ENCODE data around the gene ACTN4. TPM values are rescaled to one million over a fixed set of nuclear protein-coding genes. Genes with fewer than 3 reads are reported as not detected.
A peak's percentile ranks its signal among the peaks of the same experiment; 100 is the strongest.

Gene ACTN4
- total and polyA plus RNA-seq, 2 of the 4 experiments (the other 2 are of a cell fraction) = 541 to 659 TPM

- Histone ChIP-seq H2BK120ac (ENCODE audit: low read depth, low read length) (peak overlapping the region; percentile 62; the same call in 1 of the 2 replicates), H3K4me2 (ENCODE audit: low read depth, low read length) (peak overlapping the region; percentile 37), H2AK9ac (replicated peaks; ENCODE audit: low read depth, low read length, poor library complexity) (no peak overlapping the region), H3K36me3 (ENCODE audit: control insufficient read depth, insufficient read depth, low read length) (peaks cover 10% of the 10 kb centered on the region; the same call in 1 of the 2 replicates), H4K5ac (ENCODE audit: low read depth, low read length) (no peak overlapping the region), H3K4me1 (ENCODE audit: control insufficient read depth, insufficient read depth, low read length) (peaks cover 56% of the 10 kb centered on the region), H2BK20ac (ENCODE audit: low read depth, low read length) (peak overlapping the region; percentile 16; the same call in 1 of the 2 replicates), H4K91ac (ENCODE audit: insufficient read depth, low read depth, low read length) (no peak overlapping the region), H4K8ac (ENCODE audit: low read depth in 2 of 2, low read length in 2 of 2) (peak overlapping the region in 1 of 2 experiments; percentile 41; a peak in 1 of 4 replicates), H3K14ac (replicated peaks; ENCODE audit: low read depth, low read length) (peak overlapping the region; percentile 46; the same call in 1 of the 2 replicates), H3K9me1 (ENCODE audit: insufficient read depth, low read length) (peaks cover 26% of the 10 kb centered on the region), H2AFZ (replicated peaks; ENCODE audit: low read length, poor library complexity) (no peak overlapping the region), H3K23ac (ENCODE audit: low read depth, low read length) (peak overlapping the region; percentile 44; the same call in 1 of the 2 replicates), H3K27ac (ENCODE audit: insufficient read depth, low read length) (peak overlapping the region; percentile 78), H4K20me1 (ENCODE audit: insufficient read depth, low read length) (peaks cover 71% of the 10 kb centered on the region), H3K56ac (ENCODE audit: extremely low read depth, insufficient read depth, low read length) (peak overlapping the region; percentile 13; the same call in 1 of the 2 replicates), H3K18ac (ENCODE audit: low read depth, low read length) (no peak overlapping the region), H3K27me3 (ENCODE audit: control insufficient read depth, insufficient read depth, low read length) (no peaks in the 10 kb centered on the region), H2BK15ac (ENCODE audit: low read depth, low read length) (no peak overlapping the region), H3K79me1 (ENCODE audit: low read depth in 1 of 2, low read length in 2 of 2) (peaks cover 0 to 51% of the 10 kb centered on the region in 2 experiments; a peak in 2 of 4 replicates), H3K4me3 (ENCODE audit: insufficient read depth, low read depth, low read length) (no peak overlapping the region), H2AK5ac (ENCODE audit: low read depth, low read length) (peak overlapping the region; percentile 14; the same call in 1 of the 2 replicates), H3K4ac (ENCODE audit: low read depth, low read length) (peak overlapping the region; percentile 9; the same call in 1 of the 2 replicates), H3K9me3 (ENCODE audit: control insufficient read depth, insufficient read depth, low read length) (no peaks in the 10 kb centered on the region), H3K9ac (ENCODE audit: low read depth, low read length) (peak overlapping the region; percentile 8; the same call in 1 of the 2 replicates), H2BK5ac (ENCODE audit: low read depth, low read length, poor library complexity, severe bottlenecking) (peak overlapping the region; percentile 73)
- no TSS peak for BruUV-seq (replicated peaks)
- POLR2A ChIA-PET (ENCODE audit: unreplicated experiment) = interaction anchor here (0.8 to 1.5 kb wide), 3 partner anchors 37 to 194 kb away, joined by 4 to 10 read pairs (median 6); no protein-coding TSS in a partner anchor
- intact Hi-C loops (cut with micrococcal nuclease) = loop anchor here (5.0 kb wide), 2 partner anchors 33 to 178 kb away; partner anchors contain the start of gene ECH1
- in situ Hi-C loops (cut with MboI; ENCODE audit: low sequenced_read_pairs) = no loop called here
- no CpG with 5 or more reads among the region's 6 CpGs for WGBS, 2 experiments (ENCODE audit: extremely low coverage in 2 of 2, insufficient read length in 1 of 2)
- ATAC-seq (ENCODE audit: low read depth) = peak; percentile 24
- peak; percentile 78 for DNase-seq
- TF ChIP-seq, protein P1, sequence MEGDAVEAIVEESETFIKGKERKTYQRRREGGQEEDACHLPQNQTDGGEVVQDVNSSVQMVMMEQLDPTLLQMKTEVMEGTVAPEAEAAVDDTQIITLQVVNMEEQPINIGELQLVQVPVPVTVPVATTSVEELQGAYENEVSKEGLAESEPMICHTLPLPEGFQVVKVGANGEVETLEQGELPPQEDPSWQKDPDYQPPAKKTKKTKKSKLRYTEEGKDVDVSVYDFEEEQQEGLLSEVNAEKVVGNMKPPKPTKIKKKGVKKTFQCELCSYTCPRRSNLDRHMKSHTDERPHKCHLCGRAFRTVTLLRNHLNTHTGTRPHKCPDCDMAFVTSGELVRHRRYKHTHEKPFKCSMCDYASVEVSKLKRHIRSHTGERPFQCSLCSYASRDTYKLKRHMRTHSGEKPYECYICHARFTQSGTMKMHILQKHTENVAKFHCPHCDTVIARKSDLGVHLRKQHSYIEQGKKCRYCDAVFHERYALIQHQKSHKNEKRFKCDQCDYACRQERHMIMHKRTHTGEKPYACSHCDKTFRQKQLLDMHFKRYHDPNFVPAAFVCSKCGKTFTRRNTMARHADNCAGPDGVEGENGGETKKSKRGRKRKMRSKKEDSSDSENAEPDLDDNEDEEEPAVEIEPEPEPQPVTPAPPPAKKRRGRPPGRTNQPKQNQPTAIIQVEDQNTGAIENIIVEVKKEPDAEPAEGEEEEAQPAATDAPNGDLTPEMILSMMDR (conservative IDR thresholded peaks at IDR 0.05; ENCODE audit: low read depth, low read length) = no peak
- TF ChIP-seq SMC3 (IDR thresholded peaks at IDR 0.05; ENCODE audit: low read depth, low read length) = no peak
- no peak for TF ChIP-seq MAFK (IDR thresholded peaks at IDR 0.05; ENCODE audit: low read depth, low read length)
- no peak for TF ChIP-seq CHD1 (IDR thresholded peaks at IDR 0.05; ENCODE audit: low read depth, low read length)
- TF ChIP-seq MAZ (IDR thresholded peaks at IDR 0.05; ENCODE audit: borderline replicate concordance, low read depth, low read length) = 0 out of 2 replicates have a peak, but pooled peaks have one; percentile 44
- TF ChIP-seq FOS (IDR thresholded peaks at IDR 0.05; ENCODE audit: low read depth, low read length) = no peak
- no peak for TF ChIP-seq POLR2A (IDR thresholded peaks at IDR 0.05; ENCODE audit: low read depth, low read length)
- no peak for TF ChIP-seq RAD21 (IDR thresholded peaks at IDR 0.05; ENCODE audit: low read length)
- TF ChIP-seq NFE2L2 (IDR thresholded peaks at IDR 0.05; ENCODE audit: low read depth, low read length) = no peak
- CTCF ChIA-PET = interaction anchor here (0.8 kb wide), 1 partner anchor 57 kb away, joined by 3 read pairs; no protein-coding TSS in a partner anchor
- dilution Hi-C loops (cut with HindIII; ENCODE audit: low sequenced_read_pairs, unreplicated experiment) = no loop called here
Observed at GRCh38 chr19:38654628-38655055, 7.2 kb downstream of the ACTN4 start.

All from IMR-90 (cell line).